GM20000 (cell line): Measurements from ENCODE around the gene MRTFB.

Experiments used
- DNase-seq: peaks from one replicate; pipeline ENCODE4 v3.0.0; 2012; ENCODE audit warnings: low spot score
- TF ChIP-seq, protein P1 (sequence below): IDR thresholded peaks from 2 replicates; pipeline ENCODE4 v1.5.1; 2012; ENCODE audit warnings: mild to moderate bottlenecking, control low read depth; ENCODE audit errors: extremely low read depth, missing control alignments

MRTFB gene

DNA sequence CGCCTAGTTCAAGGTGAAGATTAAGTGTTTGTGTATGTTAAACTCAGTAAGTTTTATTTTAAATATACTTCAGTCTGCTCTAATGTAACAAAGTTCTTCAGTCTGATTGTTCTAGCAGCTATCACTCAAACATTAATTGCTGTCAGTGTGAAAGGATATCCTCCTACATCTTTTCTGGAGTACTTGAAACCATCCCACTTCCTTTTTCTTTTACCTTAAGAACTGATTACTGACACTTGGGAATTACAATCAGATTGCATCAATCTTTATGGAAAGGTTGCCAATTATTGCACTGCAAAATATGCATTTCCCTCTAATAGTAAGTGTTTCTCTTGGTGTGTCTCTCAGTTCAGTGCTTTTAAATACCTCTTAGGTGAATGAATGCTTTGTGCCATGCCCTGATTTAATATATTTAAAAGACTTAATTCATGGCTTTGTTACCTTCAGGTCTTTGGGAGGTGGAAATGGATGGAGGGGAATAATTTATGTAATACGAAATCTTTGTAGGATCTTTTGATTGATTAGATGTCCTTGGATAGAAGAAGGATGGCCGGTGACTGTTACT, 16.6 kb downstream of the MRTFB start:
- no peak for DNase-seq
- TF ChIP-seq, protein P1, sequence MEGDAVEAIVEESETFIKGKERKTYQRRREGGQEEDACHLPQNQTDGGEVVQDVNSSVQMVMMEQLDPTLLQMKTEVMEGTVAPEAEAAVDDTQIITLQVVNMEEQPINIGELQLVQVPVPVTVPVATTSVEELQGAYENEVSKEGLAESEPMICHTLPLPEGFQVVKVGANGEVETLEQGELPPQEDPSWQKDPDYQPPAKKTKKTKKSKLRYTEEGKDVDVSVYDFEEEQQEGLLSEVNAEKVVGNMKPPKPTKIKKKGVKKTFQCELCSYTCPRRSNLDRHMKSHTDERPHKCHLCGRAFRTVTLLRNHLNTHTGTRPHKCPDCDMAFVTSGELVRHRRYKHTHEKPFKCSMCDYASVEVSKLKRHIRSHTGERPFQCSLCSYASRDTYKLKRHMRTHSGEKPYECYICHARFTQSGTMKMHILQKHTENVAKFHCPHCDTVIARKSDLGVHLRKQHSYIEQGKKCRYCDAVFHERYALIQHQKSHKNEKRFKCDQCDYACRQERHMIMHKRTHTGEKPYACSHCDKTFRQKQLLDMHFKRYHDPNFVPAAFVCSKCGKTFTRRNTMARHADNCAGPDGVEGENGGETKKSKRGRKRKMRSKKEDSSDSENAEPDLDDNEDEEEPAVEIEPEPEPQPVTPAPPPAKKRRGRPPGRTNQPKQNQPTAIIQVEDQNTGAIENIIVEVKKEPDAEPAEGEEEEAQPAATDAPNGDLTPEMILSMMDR: no peak

DNA sequence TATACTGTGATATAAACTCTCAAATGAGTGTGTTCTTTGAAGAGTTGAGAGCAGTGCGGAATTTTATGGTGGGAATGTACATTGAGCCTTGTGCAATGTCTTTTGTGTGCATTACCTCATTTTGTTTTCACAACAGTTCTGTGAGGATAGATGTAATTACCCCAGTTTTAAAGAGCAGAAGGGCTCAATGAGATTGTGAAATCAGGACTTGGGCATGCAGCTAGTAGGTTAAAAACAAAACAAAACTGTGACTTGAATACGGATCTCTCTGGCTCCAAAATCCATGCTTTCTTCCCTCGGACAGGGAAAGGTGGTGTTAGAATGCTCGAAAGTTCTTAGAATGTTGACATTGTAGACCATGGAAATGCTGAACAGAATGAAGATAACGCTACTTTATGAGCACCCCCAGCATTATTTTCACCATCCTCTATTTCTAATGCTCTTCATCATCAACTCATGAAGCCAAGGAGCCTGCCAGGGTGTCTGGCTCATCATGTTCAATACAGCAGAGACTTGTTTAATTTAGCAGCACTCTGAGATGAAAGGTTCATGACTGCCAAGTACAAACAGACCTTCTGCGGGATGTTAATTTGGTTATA, 17.1 kb downstream of the MRTFB start:
- no peak for DNase-seq
- TF ChIP-seq, protein P1: no peak

DNA sequence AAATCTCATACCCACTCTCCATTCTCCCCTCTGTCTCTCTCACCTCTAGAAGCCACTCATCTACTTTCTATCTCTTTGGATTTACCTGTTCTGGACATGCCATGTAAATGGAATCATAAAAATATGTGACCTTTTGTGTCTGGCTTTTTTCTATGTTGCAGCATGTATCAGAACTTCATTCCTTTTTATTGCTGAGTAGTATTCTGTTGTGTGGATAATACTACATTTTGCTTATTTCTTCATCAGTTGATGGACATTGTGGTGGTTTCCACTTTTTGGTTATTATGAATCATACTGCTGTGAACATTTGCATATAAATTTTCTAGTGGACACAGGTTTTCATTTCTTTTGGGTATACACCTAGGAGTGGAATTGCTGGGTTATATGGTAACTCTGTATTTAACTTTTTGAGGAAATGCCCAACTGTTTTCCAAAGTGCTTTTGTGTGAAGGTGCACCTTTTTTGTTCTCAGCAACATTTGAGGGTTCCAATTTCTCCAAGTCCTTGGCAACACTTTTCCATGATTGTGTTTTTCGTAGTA, 18.2 kb downstream of the MRTFB start:
- TF ChIP-seq, protein P1: no peak

DNA sequence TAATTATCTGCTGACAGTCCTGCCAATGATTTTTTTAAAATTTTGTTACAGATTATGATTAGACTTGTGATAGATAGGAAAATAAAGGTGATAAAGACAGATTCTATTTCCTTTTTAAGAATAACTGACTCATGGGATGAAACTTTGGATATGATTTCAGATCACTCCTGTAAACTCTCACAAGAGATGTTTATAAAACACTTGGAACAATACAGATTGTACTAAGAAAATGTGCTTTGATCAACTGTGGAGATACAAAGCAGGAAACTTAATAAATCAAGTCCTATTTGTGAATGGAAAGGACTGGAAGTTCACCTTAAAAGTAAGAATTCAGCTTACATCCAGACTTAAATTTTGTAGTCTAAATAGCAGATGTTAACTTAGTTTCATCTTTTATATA, 21.4 kb downstream of the MRTFB start:
- TF ChIP-seq, protein P1: no peak
- DNase-seq: no peak

More for the DNA sequence above, 18.2 kb downstream of the MRTFB start:
- no peak for DNase-seq

DNA sequence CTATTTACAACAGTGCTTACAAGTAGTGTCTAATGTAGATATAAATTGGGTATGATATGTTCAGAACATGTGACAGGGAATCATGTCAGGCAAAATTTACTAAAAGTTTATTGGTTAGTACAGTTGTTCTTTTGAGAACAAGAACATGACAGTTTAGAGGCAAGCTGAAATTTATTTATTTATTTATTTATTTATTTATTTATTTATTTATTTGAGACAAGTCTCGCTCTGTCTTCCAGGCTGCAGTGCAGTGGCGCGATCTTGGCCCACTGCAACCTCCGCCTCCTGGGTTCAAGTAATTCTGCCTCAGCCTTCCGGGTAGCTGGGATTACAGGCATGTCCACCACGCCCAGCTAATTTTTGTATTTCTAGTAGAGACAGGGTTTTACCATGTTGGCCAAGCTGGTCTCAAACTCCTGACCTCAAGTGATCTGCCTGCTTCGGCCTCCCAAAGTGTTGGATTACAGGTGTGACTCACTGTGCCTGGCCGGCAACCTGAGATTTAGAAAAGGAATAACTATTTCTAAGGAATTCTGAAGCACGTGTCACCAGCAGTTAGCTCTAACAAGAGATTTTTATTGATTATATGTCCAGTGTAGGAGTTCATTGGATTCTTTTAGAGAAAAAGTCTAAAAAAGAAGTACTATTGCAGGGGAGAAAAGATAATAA, 24.9 kb downstream of the MRTFB start:
- DNase-seq: no peak
- TF ChIP-seq, protein P1: no peak

DNA sequence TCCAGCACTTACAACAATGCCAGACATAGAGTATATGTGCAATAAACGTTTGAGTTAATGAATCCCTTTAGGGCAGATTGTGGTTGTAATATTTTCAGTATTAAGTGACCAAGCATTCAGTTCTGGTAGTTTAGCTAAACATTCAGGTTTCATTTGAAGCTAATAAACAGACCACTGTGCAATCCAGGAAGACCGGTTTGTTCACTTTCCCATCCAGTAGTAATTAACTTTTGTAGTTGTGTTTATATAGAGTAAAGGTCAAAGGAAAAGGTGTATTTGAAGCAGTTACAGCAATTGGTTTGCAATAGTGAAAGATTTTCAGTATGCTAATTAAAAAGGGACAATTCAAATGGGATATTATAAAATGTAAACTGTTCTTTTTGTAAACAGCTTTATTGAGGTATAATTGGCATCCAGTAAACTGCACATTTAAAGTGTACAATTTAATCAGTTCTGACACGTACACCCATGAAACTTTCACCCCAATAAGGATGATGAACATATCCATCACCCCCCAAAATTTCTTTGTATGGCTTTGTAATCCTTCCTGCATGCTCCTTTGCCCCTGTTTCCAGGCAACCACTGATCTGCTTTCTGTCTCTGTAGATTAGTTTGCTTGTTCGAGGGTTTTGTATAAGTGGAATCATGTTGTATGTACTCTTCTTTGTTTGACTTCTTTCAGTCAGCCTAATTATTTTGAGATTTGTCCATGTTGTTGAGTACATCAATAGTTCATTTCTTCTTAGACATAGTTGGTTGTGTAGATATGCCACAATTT, 26.3 kb downstream of the MRTFB start:
- no peak for DNase-seq
- TF ChIP-seq, protein P1: no peak
